Osteocyte (in vitro differentiated cells): Measurements from ENCODE around the gene PDF. TPM values are rescaled to one million over a fixed set of nuclear protein-coding genes. Genes with fewer than 3 reads are reported as not detected.

Source experiments
- DNase-seq: peaks from one replicate; pipeline ENCODE4 v3.0.0; 2021; ENCODE audit warnings: mixed read lengths; ENCODE audit not compliant: unreplicated experiment; ENCODE audit errors: extremely low spot score
- H3K27ac Mint-ChIP-seq: one replicate; pipeline ENCODE4 v1.8.0; 2021; ENCODE audit warnings: mild to moderate bottlenecking, mixed read lengths; ENCODE audit not compliant: unreplicated experiment
- H3K27me3 Mint-ChIP-seq: one replicate; pipeline ENCODE4 v1.8.0; 2021; ENCODE audit warnings: mixed read lengths; ENCODE audit not compliant: unreplicated experiment
- H3K36me3 Mint-ChIP-seq: one replicate; pipeline ENCODE4 v1.8.0; 2021; ENCODE audit warnings: mixed read lengths; ENCODE audit not compliant: unreplicated experiment
- H3K4me1 Mint-ChIP-seq: one replicate; pipeline ENCODE4 v1.8.0; 2021; ENCODE audit warnings: mixed read lengths; ENCODE audit not compliant: unreplicated experiment
- H3K4me3 Mint-ChIP-seq: one replicate; pipeline ENCODE4 v1.8.0; 2021; ENCODE audit warnings: mild to moderate bottlenecking, moderate library complexity, mixed read lengths; ENCODE audit not compliant: unreplicated experiment
- H3K9me3 Mint-ChIP-seq: one replicate; pipeline ENCODE4 v1.8.0; 2021; ENCODE audit warnings: mixed read lengths; ENCODE audit not compliant: unreplicated experiment
- total RNA-seq: library from RNA; stranded (reverse); gene quantifications from 2 replicates; pipeline ENCODE4 v1.2.1, GENCODE V29; 2021
- TF ChIP-seq, protein P1 (sequence below): fragments of 200-600 bp; sonication (generic); IDR thresholded peaks from 2 replicates; pipeline ENCODE4 v1.5.0; 2021; ENCODE audit warnings: antibody characterized with exemption, mild to moderate bottlenecking, moderate library complexity

PDF gene
- total RNA-seq, 1 donor from 2014 or later = 12.6 TPM

DNA sequence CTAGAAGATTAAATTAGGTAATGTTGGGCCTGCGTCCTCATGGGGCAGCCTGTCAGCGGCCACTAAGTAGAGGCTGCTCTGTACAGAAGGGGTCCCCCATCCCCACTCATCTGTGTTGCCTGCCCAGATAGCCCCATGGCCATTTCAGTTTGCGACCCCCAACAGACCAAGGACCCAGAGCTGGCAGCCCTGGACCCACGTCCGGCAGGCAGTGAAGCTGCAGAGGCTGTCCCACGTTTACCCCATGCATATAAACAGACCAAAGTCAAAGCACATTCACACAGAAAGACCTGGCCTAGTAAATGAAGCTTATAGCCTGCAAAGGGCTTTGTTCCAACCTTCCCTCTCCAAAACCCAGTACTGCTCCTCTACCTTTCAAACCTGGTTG, 4.6 kb downstream of the PDF start:
- no peak for DNase-seq
- H3K27ac Mint-ChIP-seq = no peak overlapping the region
- TF ChIP-seq, protein P1, sequence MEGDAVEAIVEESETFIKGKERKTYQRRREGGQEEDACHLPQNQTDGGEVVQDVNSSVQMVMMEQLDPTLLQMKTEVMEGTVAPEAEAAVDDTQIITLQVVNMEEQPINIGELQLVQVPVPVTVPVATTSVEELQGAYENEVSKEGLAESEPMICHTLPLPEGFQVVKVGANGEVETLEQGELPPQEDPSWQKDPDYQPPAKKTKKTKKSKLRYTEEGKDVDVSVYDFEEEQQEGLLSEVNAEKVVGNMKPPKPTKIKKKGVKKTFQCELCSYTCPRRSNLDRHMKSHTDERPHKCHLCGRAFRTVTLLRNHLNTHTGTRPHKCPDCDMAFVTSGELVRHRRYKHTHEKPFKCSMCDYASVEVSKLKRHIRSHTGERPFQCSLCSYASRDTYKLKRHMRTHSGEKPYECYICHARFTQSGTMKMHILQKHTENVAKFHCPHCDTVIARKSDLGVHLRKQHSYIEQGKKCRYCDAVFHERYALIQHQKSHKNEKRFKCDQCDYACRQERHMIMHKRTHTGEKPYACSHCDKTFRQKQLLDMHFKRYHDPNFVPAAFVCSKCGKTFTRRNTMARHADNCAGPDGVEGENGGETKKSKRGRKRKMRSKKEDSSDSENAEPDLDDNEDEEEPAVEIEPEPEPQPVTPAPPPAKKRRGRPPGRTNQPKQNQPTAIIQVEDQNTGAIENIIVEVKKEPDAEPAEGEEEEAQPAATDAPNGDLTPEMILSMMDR = no peak

GRCh38 chr16:69324585-69325253, 5.7 kb downstream of the PDF start:
- peaks cover 29% of the 10 kb centered on the region for H3K36me3 Mint-ChIP-seq
- TF ChIP-seq, protein P1 = no peak
- no peak for DNase-seq
- H3K4me1 Mint-ChIP-seq = peaks cover 24% of the 10 kb centered on the region
- H3K9me3 Mint-ChIP-seq = no peaks in the 10 kb centered on the region
- H3K4me3 Mint-ChIP-seq = no peak overlapping the region
- no peak overlapping the region for H3K27ac Mint-ChIP-seq
- H3K27me3 Mint-ChIP-seq = no peaks in the 10 kb centered on the region

More for the DNA sequence above, 4.6 kb downstream of the PDF start:
- Mint-ChIP-seq H3K4me3 (no peak overlapping the region), H3K9me3 (no peaks in the 10 kb centered on the region), H3K27me3 (no peaks in the 10 kb centered on the region), H3K4me1 (peaks cover 24% of the 10 kb centered on the region), H3K36me3 (peaks cover 23% of the 10 kb centered on the region)

GRCh38 chr16:69324013-69324531, 6.3 kb downstream of the PDF start:
- DNase-seq = no peak

GRCh38 chr16:69323415-69323814, 7.0 kb downstream of the PDF start:
- Mint-ChIP-seq H3K27ac (no peak overlapping the region), H3K9me3 (no peaks in the 10 kb centered on the region), H3K4me1 (peaks cover 11% of the 10 kb centered on the region), H3K36me3 (peaks cover 35% of the 10 kb centered on the region), H3K4me3 (no peak overlapping the region), H3K27me3 (no peaks in the 10 kb centered on the region)
- TF ChIP-seq, protein P1 = no peak
- DNase-seq = no peak

More at GRCh38 chr16:69324013-69324531, 6.3 kb downstream of the PDF start:
- Mint-ChIP-seq H3K27me3 (no peaks in the 10 kb centered on the region), H3K27ac (no peak overlapping the region), H3K36me3 (peaks cover 34% of the 10 kb centered on the region), H3K4me3 (no peak overlapping the region), H3K4me1 (peaks cover 17% of the 10 kb centered on the region), H3K9me3 (no peaks in the 10 kb centered on the region)
- TF ChIP-seq, protein P1 = no peak

DNA sequence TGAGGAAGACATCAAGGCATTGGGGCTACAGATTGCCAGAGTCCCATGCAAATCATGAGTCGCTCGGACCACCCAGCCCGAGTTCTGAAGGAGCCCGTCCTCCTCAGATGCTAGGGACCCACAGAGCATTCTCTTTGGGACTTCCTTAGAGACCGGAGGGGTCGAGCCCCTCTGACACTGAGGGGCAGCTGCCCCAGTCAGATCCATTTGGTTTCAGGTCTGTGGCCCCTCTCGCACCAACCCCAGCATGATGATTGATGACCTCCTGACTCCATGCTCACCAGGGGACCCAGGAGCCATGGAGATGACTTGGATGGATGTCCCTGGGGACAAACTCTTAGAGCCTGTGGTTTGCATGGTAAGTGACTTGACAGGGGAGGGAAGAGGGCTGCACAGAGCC, 8.0 kb downstream of the PDF start:
- Mint-ChIP-seq H3K4me1 (peaks cover 5% of the 10 kb centered on the region), H3K27me3 (no peaks in the 10 kb centered on the region), H3K4me3 (no peak overlapping the region), H3K27ac (no peak overlapping the region), H3K9me3 (no peaks in the 10 kb centered on the region), H3K36me3 (peaks cover 38% of the 10 kb centered on the region)
- TF ChIP-seq, protein P1 = no peak
- DNase-seq = no peak
